ENCODE data around the gene CCDC92. TPM values are rescaled to one million over a fixed set of nuclear protein-coding genes. Genes with fewer than 3 reads are reported as not detected.

CCDC92 gene
- total and polyA plus RNA-seq, 2 of the 8 experiments (the other 6 are each of a cell fraction or from before 2014, with no cell fraction given) = 0.43 to 0.51 TPM

- WGBS, 2 experiments (ENCODE audit: extremely low coverage in 1 of 2, insufficient coverage in 1 of 2, insufficient read length in 1 of 2, insufficient replicate concordance in 2 of 2, low coverage in 1 of 2, low lambda C conversion rate in 2 of 2, missing lambda C conversion rate in 1 of 2) = 69% methylated on average over 4 of the region's 4 CpGs; no CpG with 5 or more reads in 1 of the 2 experiments
- no peak overlapping the region for H2BK120ac ChIP-seq (replicated peaks; ENCODE audit: low read depth, low read length)
- no peak overlapping the region for H3K23ac ChIP-seq (ENCODE audit: insufficient read length)
- H3K27me3 ChIP-seq (replicated peaks in 1 of 4; ENCODE audit: control insufficient read depth in 3 of 4, extremely low read depth in 1 of 4, insufficient read depth in 3 of 4, low read length in 3 of 4) = peaks cover 52 to 84% (median 75%) of the 10 kb centered on the region in 4 experiments
- no peak overlapping the region for H3K4me2 ChIP-seq (ENCODE audit: insufficient read depth in 1 of 2, low read depth in 2 of 2, low read length in 2 of 2)
- POLR2A ChIA-PET (ENCODE audit: partially characterized antibody) = no interaction called here
- no peaks in the 10 kb centered on the region for H3K79me2 ChIP-seq (ENCODE audit: control insufficient read depth in 1 of 2, insufficient read depth in 2 of 2, low read length in 2 of 2)
- no peaks in the 10 kb centered on the region for H3K4me1 ChIP-seq (replicated peaks in 1 of 4; ENCODE audit: control insufficient read depth in 3 of 4, insufficient read depth in 4 of 4, low read length in 3 of 4)
- H3K9ac ChIP-seq (replicated peaks in 1 of 4; ENCODE audit: extremely low read depth in 1 of 4, low read depth in 3 of 4, low read length in 3 of 4) = no peak overlapping the region
- H4K8ac ChIP-seq (ENCODE audit: extremely low read depth, insufficient read depth, low read length) = no peak overlapping the region
- no peak overlapping the region for H2BK5ac ChIP-seq (ENCODE audit: low read depth, low read length)
- TF ChIP-seq MAX (IDR thresholded peaks at IDR 0.05) (no peak), GABPA (IDR thresholded peaks at IDR 0.05; ENCODE audit: borderline replicate concordance, insufficient read depth, low read length) (no peak), RXRA (IDR thresholded peaks at IDR 0.05; ENCODE audit: insufficient read depth, low read depth, low read length) (no peak), TAF1 (IDR thresholded peaks at IDR 0.05; ENCODE audit: low read depth, low read length) (no peak), CTCF (IDR thresholded peaks at IDR 0.05; ENCODE audit: control extremely low read depth in 1 of 3, insufficient read depth in 1 of 3, low read depth in 1 of 3, low read length in 3 of 3) (no peak)
- no peaks in the 10 kb centered on the region for H3K23me2 ChIP-seq (ENCODE audit: low read depth, low read length)
- H3K79me1 ChIP-seq (ENCODE audit: low read depth, low read length) = no peaks in the 10 kb centered on the region
- H3K36me3 ChIP-seq (ENCODE audit: control insufficient read depth in 2 of 4, insufficient read depth in 4 of 4, low read length in 3 of 4) = 0 out of 8 replicates have a peak, but pooled peaks cover 0 to 2% (median 0%) of the 10 kb centered on the region in 4 experiments
- H4K5ac ChIP-seq (ENCODE audit: insufficient read length, low read depth, low read length) = no peak overlapping the region
- FAIRE-seq (no peak), DNase-seq (ENCODE audit: low read depth in 1 of 2, low spot score in 2 of 2) (no peak)
- H3K14ac ChIP-seq (ENCODE audit: insufficient read length) = no peak overlapping the region
- H2BK20ac ChIP-seq (ENCODE audit: low read length) = no peak overlapping the region
- no peak overlapping the region for H2AK5ac ChIP-seq (ENCODE audit: low read depth, low read length)
- no peak overlapping the region for H3K4ac ChIP-seq (replicated peaks; ENCODE audit: insufficient read length, low read depth, low read length)
- H2BK12ac ChIP-seq (ENCODE audit: low read depth, low read length) = no peak overlapping the region
- no peak overlapping the region for H2AFZ ChIP-seq (ENCODE audit: low read length)
- H3K27ac ChIP-seq (ENCODE audit: low read depth, low read length) = no peak overlapping the region
- H3K56ac ChIP-seq (replicated peaks; ENCODE audit: insufficient read length, low read depth, low read length) = no peak overlapping the region
- H3K9me3 ChIP-seq (ENCODE audit: insufficient read depth in 2 of 2, low read depth in 1 of 2, low read length in 1 of 2) = no peaks in the 10 kb centered on the region
- CTCF ChIA-PET (ENCODE audit: partially characterized antibody) = interaction anchor here (1.1 to 1.8 kb wide), 3 partner anchors 9 to 25 kb away, joined by 3 to 5 read pairs (median 4); no protein-coding TSS in a partner anchor
- H2BK15ac ChIP-seq (ENCODE audit: low read length) = no peak overlapping the region
- no peak overlapping the region for H3K18ac ChIP-seq (ENCODE audit: extremely low read depth, low read length)
- peaks cover 2 to 17% of the 10 kb centered on the region in 2 experiments for H4K20me1 ChIP-seq (replicated peaks in 1 of 2; ENCODE audit: control insufficient read depth in 1 of 2, insufficient read depth in 2 of 2, low read length in 2 of 2)
- no peak overlapping the region for H4K91ac ChIP-seq (replicated peaks; ENCODE audit: insufficient read length, low read length)
- H3K4me3 ChIP-seq (ENCODE audit: extremely low read depth in 1 of 4, insufficient read depth in 2 of 4, low read depth in 3 of 4, low read length in 4 of 4) = no peak overlapping the region
Observed at GRCh38 chr12:123963821-123964220, 8.8 kb downstream of the CCDC92 start.
